ENCODE measurements around the gene CYB5R2. TPM values are rescaled to one million over a fixed set of nuclear protein-coding genes. Genes with fewer than 3 reads are reported as not detected.

The CYB5R2 gene
- total and polyA plus RNA-seq, 2 experiments from 2014 or later: 40.9 to 56.2 TPM

GRCh38 chr11:7667460-7667859 lies 5.8 kb downstream of the CYB5R2 start (continued):
- TF ChIP-seq ETS1 (IDR thresholded peaks at IDR 0.05): no peak
- TF ChIP-seq REST (IDR thresholded peaks at IDR 0.05; ENCODE audit: unreplicated experiment): no peak
- no peak for TF ChIP-seq EZH2phosphoT487 (IDR thresholded peaks at IDR 0.05; ENCODE audit: unreplicated experiment)
- no peak for TF ChIP-seq POLR2AphosphoS5 (IDR thresholded peaks at IDR 0.05; ENCODE audit: low read depth)
- TF ChIP-seq ZNF114 (CRISPR knock-in tag; IDR thresholded peaks at IDR 0.05): no peak

GRCh38 chr11:7666292-7666866 lies 6.9 kb downstream of the CYB5R2 start:
- Mint-ChIP-seq H3K27ac (no peak overlapping the region), H3K27me3 (ENCODE audit: insufficient read depth, low read depth, poor library complexity) (peaks cover 7% of the 10 kb centered on the region), H3K4me3 (no peak overlapping the region), H3K36me3 (ENCODE audit: low read depth) (peaks cover 75% of the 10 kb centered on the region), H3K9me3 (peaks cover 24% of the 10 kb centered on the region), H3K4me1 (peaks cover 9% of the 10 kb centered on the region)
- Histone ChIP-seq H3K27me3 (ENCODE audit: insufficient read depth) (no peaks in the 10 kb centered on the region), H4K20me1 (replicated peaks; ENCODE audit: insufficient read depth) (no peaks in the 10 kb centered on the region), H3K4me2 (no peak overlapping the region), H3K79me2 (replicated peaks; ENCODE audit: insufficient read depth) (no peaks in the 10 kb centered on the region), H3K4me3 (no peak overlapping the region), H3K9me2 (ENCODE audit: insufficient read depth) (no peaks in the 10 kb centered on the region), H3K36me3 (ENCODE audit: insufficient read depth) (peaks cover 20% of the 10 kb centered on the region), H3K4me1 (ENCODE audit: insufficient read depth) (no peaks in the 10 kb centered on the region), H2AFZ (no peak overlapping the region), H3F3A (replicated peaks; ENCODE audit: low read depth) (no peaks in the 10 kb centered on the region), H3K27ac (ENCODE audit: low read depth) (no peak overlapping the region)
- ATAC-seq (no peak), DNase-seq (ENCODE audit: low spot score) (no peak)
- no peak for TF ChIP-seq ETS1 (IDR thresholded peaks at IDR 0.05)
- TF ChIP-seq POLR2AphosphoS5 (IDR thresholded peaks at IDR 0.05; ENCODE audit: low read depth): no peak
- TF ChIP-seq STAT1 (IDR thresholded peaks at IDR 0.05; ENCODE audit: unreplicated experiment): no peak
- no peak for TF ChIP-seq ZNF331 (CRISPR knock-in tag; IDR thresholded peaks at IDR 0.05; ENCODE audit: low read depth)
- TF ChIP-seq NANOG (IDR thresholded peaks at IDR 0.05; ENCODE audit: borderline replicate concordance): no peak
- TF ChIP-seq CREB1 (CRISPR knock-in tag; IDR thresholded peaks at IDR 0.05; ENCODE audit: low read depth): no peak
- no peak for TF ChIP-seq EZH2 (IDR thresholded peaks at IDR 0.05; ENCODE audit: low read depth, unreplicated experiment)
- no peak for TF ChIP-seq JUNB (IDR thresholded peaks at IDR 0.05; ENCODE audit: unreplicated experiment)
- no peak for TF ChIP-seq ZNF114 (CRISPR knock-in tag; IDR thresholded peaks at IDR 0.05)
- TF ChIP-seq CTCF (conservative IDR thresholded peaks at IDR 0.05; ENCODE audit: low read depth in 2 of 2): no peak
